ENCODE measurements around the gene VOPP1. TPM values are rescaled to one million over a fixed set of nuclear protein-coding genes. Genes with fewer than 3 reads are reported as not detected.

The VOPP1 gene
- total and polyA plus RNA-seq, 2 donors (not counting 3 experiments of a cell fraction or from before 2014, with no cell fraction given) = 85.6 to 154 TPM

- Histone ChIP-seq H3K9ac (replicated peaks; ENCODE audit: extremely low read depth, insufficient read depth, low read length) (no peak overlapping the region), H3K27ac (ENCODE audit: insufficient read depth, low read depth, low read length) (no peak overlapping the region), H3K4me2 (ENCODE audit: insufficient read depth, low read length) (no peak overlapping the region), H4K20me1 (replicated peaks; ENCODE audit: control insufficient read depth, extremely low read depth, insufficient read depth, low read length) (no peaks in the 10 kb centered on the region), H3K9me1 (replicated peaks; ENCODE audit: control insufficient read depth, extremely low read depth, insufficient read depth, low read length) (no peaks in the 10 kb centered on the region), H3K4me1 (ENCODE audit: control insufficient read depth, extremely low read depth, insufficient read depth, low read length) (peaks cover 4% of the 10 kb centered on the region), H3K27me3 (ENCODE audit: control insufficient read depth in 2 of 2, insufficient read depth in 2 of 2, low read length in 2 of 2) (no peaks in the 10 kb centered on the region), H2AFZ (ENCODE audit: low read depth, low read length) (no peak overlapping the region), H3K79me2 (ENCODE audit: control insufficient read depth, insufficient read depth, low read length) (peaks cover 14% of the 10 kb centered on the region), H3K9me3 (replicated peaks; ENCODE audit: control insufficient read depth, insufficient read depth, low read length) (no peaks in the 10 kb centered on the region), H3K4me3 (replicated peaks in 1 of 3; ENCODE audit: insufficient read depth in 1 of 3, low read depth in 1 of 3, low read length in 3 of 3) (no peak overlapping the region), H3K36me3 (ENCODE audit: control insufficient read depth in 2 of 2, extremely low read depth in 1 of 2, insufficient read depth in 2 of 2, low read length in 2 of 2) (peaks cover 10 to 32% of the 10 kb centered on the region in 2 experiments)
- no peak for TF ChIP-seq POLR2AphosphoS5 (IDR thresholded peaks at IDR 0.05; ENCODE audit: insufficient read depth, low read depth, low read length)
- TF ChIP-seq CTCF (IDR thresholded peaks at IDR 0.05; ENCODE audit: extremely low read depth in 1 of 2, insufficient read depth in 1 of 2, low read depth in 1 of 2, low read length in 2 of 2) = no peak
- TF ChIP-seq FOS (IDR thresholded peaks at IDR 0.05; ENCODE audit: borderline replicate concordance, insufficient read depth, low read length) = no peak
- TF ChIP-seq POLR2A (IDR thresholded peaks at IDR 0.05; ENCODE audit: low read depth, low read length) = no peak
- no peak for TF ChIP-seq MAX (IDR thresholded peaks at IDR 0.05; ENCODE audit: insufficient read depth, insufficient read length)
- no peak for TF ChIP-seq EZH2 (IDR thresholded peaks at IDR 0.05; ENCODE audit: borderline replicate concordance, low read depth, low read length, severe bottlenecking)
- TF ChIP-seq MYC (IDR thresholded peaks at IDR 0.05; ENCODE audit: low read depth, low read length) = no peak
- TF ChIP-seq JUN (IDR thresholded peaks at IDR 0.05; ENCODE audit: borderline replicate concordance, insufficient read depth, insufficient read length, low read depth) = no peak
- TF ChIP-seq GATA2 (IDR thresholded peaks at IDR 0.05; ENCODE audit: insufficient read depth, insufficient read length, low read depth, low read length) = no peak
- no TSS peak for BruUV-seq (replicated peaks)
- intact Hi-C loops (cut with micrococcal nuclease) = no loop called here
- no peak for DNase-seq (ENCODE audit: low read depth, low spot score)
- no peak for FAIRE-seq
- dilution Hi-C loops (cut with MboI; ENCODE audit: extremely low pct_ligation_motif_present, low sequenced_read_pairs) = no loop called here
- POLR2A ChIA-PET = no interaction called here
- CTCF ChIA-PET = no interaction called here
These were observed 58.4 kb downstream of the VOPP1 start for GRCh38 chr7:55513868-55514267.
